ENCODE data around the gene SURF2. TPM values are rescaled to one million over a fixed set of nuclear protein-coding genes. Genes with fewer than 3 reads are reported as not detected.

The SURF2 gene
- polyA plus RNA-seq, 1 of the 3 experiments (the other 2 are of a cell fraction) = 46.8 TPM

- TF ChIP-seq PBX3 (IDR thresholded peaks at IDR 0.05) (no peak), GABPA (IDR thresholded peaks at IDR 0.05; ENCODE audit: low read depth) (no peak), POLR2AphosphoS5 (IDR thresholded peaks at IDR 0.05; ENCODE audit: low read depth, low read length) (no peak), RCOR1 (IDR thresholded peaks at IDR 0.05; ENCODE audit: low read length) (no peak), EZH2phosphoT487 (IDR thresholded peaks at IDR 0.05; ENCODE audit: borderline replicate concordance, low read depth) (no peak), RXRA (IDR thresholded peaks at IDR 0.05; ENCODE audit: borderline replicate concordance, low read depth) (no peak), MEF2A (IDR thresholded peaks at IDR 0.05; ENCODE audit: borderline replicate concordance, low read depth) (no peak)
- TF ChIP-seq, protein P1, sequence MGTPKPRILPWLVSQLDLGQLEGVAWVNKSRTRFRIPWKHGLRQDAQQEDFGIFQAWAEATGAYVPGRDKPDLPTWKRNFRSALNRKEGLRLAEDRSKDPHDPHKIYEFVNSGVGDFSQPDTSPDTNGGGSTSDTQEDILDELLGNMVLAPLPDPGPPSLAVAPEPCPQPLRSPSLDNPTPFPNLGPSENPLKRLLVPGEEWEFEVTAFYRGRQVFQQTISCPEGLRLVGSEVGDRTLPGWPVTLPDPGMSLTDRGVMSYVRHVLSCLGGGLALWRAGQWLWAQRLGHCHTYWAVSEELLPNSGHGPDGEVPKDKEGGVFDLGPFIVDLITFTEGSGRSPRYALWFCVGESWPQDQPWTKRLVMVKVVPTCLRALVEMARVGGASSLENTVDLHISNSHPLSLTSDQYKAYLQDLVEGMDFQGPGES (IDR thresholded peaks at IDR 0.05; ENCODE audit: low read depth, low read length) = no peak
These were observed 14.3 kb downstream of the SURF2 start (continued) for GRCh38 chr9:133370685-133371084.

DNA sequence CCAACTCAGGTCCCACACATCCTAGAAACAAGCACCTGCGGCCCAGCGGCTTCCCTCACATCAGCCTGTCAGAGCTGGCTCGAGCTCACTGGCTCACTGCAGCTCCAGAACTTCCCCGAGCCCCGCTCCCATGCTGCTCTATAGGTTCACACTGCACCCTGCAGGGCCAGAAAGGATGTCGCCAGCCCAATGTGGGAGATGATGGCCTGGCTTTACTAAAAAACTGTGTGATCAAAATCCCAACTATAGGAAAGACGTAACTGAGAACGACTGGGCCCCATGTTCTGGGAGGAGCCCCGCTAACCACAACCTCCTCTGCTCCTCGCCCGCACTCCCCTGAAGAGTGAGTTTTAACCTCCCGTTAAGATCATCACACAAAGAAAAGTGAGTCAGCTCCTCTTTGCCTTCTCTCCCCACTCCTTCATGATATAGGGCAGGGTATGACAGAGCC lies 14.9 kb downstream of the SURF2 start:
- Histone ChIP-seq H3K27me3 (ENCODE audit: insufficient read depth) (no peaks in the 10 kb centered on the region), H4K20me1 (ENCODE audit: insufficient read depth) (peaks cover 89% of the 10 kb centered on the region), H3K36me3 (replicated peaks in 1 of 2; ENCODE audit: control insufficient read depth in 1 of 2, insufficient read depth in 2 of 2, low read length in 1 of 2) (peaks cover 31 to 54% of the 10 kb centered on the region in 2 experiments), H3K9ac (no peak overlapping the region), H3K4me2 (0 out of 2 replicates have a peak overlapping the region, but pooled peaks have one; percentile 15), H3K9me2 (no peaks in the 10 kb centered on the region), H3K79me2 (ENCODE audit: insufficient read depth) (peaks cover 96% of the 10 kb centered on the region), H3K4me3 (ENCODE audit: low read depth in 2 of 2, low read length in 1 of 2) (no peak overlapping the region), H3K4me1 (ENCODE audit: control insufficient read depth in 1 of 2, insufficient read depth in 2 of 2, low read depth in 1 of 2, low read length in 1 of 2) (peaks cover 5 to 44% of the 10 kb centered on the region in 2 experiments; a peak in 3 of 4 replicates), H3K9me3 (no peaks in the 10 kb centered on the region), H3K27ac (ENCODE audit: low read depth in 2 of 2, low read length in 1 of 2) (no peak overlapping the region), H3F3A (replicated peaks; ENCODE audit: insufficient read depth) (no peaks in the 10 kb centered on the region), H2AFZ (ENCODE audit: low read depth) (no peak overlapping the region)
- WGBS (ENCODE audit: low lambda C conversion rate) = 91% methylated on average over 11 of the region's 12 CpGs
- DNase-seq = no peak
- TF ChIP-seq USF2 (IDR thresholded peaks at IDR 0.05; ENCODE audit: borderline replicate concordance, low read depth, low read length) (no peak), SMC3 (IDR thresholded peaks at IDR 0.05; ENCODE audit: low read depth, low read length) (no peak), YY1 (IDR thresholded peaks at IDR 0.05; ENCODE audit: low read depth) (no peak), CHD2 (IDR thresholded peaks at IDR 0.05; ENCODE audit: low read length, partially characterized antibody) (no peak)
- TF ChIP-seq, protein P1 (IDR thresholded peaks at IDR 0.05; ENCODE audit: low read depth, low read length) = no peak
- TF ChIP-seq, protein P2, sequence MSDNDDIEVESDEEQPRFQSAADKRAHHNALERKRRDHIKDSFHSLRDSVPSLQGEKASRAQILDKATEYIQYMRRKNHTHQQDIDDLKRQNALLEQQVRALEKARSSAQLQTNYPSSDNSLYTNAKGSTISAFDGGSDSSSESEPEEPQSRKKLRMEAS (IDR thresholded peaks at IDR 0.05; ENCODE audit: low read depth) = no peak
- TF ChIP-seq, protein P3, sequence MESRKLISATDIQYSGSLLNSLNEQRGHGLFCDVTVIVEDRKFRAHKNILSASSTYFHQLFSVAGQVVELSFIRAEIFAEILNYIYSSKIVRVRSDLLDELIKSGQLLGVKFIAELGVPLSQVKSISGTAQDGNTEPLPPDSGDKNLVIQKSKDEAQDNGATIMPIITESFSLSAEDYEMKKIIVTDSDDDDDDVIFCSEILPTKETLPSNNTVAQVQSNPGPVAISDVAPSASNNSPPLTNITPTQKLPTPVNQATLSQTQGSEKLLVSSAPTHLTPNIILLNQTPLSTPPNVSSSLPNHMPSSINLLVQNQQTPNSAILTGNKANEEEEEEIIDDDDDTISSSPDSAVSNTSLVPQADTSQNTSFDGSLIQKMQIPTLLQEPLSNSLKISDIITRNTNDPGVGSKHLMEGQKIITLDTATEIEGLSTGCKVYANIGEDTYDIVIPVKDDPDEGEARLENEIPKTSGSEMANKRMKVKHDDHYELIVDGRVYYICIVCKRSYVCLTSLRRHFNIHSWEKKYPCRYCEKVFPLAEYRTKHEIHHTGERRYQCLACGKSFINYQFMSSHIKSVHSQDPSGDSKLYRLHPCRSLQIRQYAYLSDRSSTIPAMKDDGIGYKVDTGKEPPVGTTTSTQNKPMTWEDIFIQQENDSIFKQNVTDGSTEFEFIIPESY (IDR thresholded peaks at IDR 0.05; ENCODE audit: borderline replicate concordance, low read depth) = no peak
- POLR2A ChIA-PET = interaction anchor here (1.0 to 1.1 kb wide), 2 partner anchors 9 to 18 kb away, joined by 3 read pairs; no protein-coding TSS in a partner anchor
- CTCF ChIA-PET = interaction anchor here (1.4 to 2.5 kb wide), 3 partner anchors 14 to 115 kb away, joined by 5 to 7 read pairs (median 6); partner anchors contain the start of genes SURF1 and SURF2
